GM18511 (cell line): ENCODE measurements around the gene PITPNM3.

Experiments used
- ATAC-seq: cut with Tn5 transposase; IDR thresholded peaks from one replicate; pipeline ENCODE4 v1.9.1; 2021; ENCODE audit warnings: mild to moderate bottlenecking, moderate library complexity; ENCODE audit not compliant: unreplicated experiment

PITPNM3 gene

GRCh38 chr17:6421700-6422604, 134.4 kb downstream of the PITPNM3 start:
- no peak for ATAC-seq

GRCh38 chr17:6420173-6420641, 136.1 kb downstream of the PITPNM3 start:
- ATAC-seq: no peak

- no peak for ATAC-seq
Measured at GRCh38 chr17:6415616-6416015, 140.7 kb downstream of the PITPNM3 start.

- no peak for ATAC-seq
Measured at GRCh38 chr17:6413065-6413464, 143.3 kb downstream of the PITPNM3 start.

GRCh38 chr17:6408735-6409134, 147.6 kb downstream of the PITPNM3 start:
- no peak for ATAC-seq

GRCh38 chr17:6408276-6408675, 148.1 kb downstream of the PITPNM3 start:
- no peak for ATAC-seq

- no peak for ATAC-seq
Measured at GRCh38 chr17:6402258-6402657, 154.1 kb downstream of the PITPNM3 start.
